HAP-1 (cell line): ENCODE data around the gene HSPA1L.
"Not testable (repeated sequence)": the region's sequence is repeated elsewhere in the genome, so short reads cannot be mapped to it uniquely, and the experiment has no call there.

Experiments used
- DNase-seq, 2 experiments: peaks; one replicate each; pipeline ENCODE4 v3.0.0-alpha.2; 2016 to 2020; ENCODE audit warnings: low spot score in 2 of 2
- H3K27me3 ChIP-seq: fragments of 250-450 bp; sonication (Bioruptor Pico); 2 replicates; pipeline ENCODE4 v1.5.1; 2020; ENCODE audit warnings: low read depth, mild to moderate bottlenecking, moderate library complexity
- H3K36me3 ChIP-seq: fragments of 250-450 bp; sonication (Bioruptor Pico); replicated peaks from 2 replicates; pipeline ENCODE4 v1.5.1; 2020; ENCODE audit warnings: mild to moderate bottlenecking
- H3K4me1 ChIP-seq: fragments of 250-450 bp; sonication (Bioruptor Pico); 2 replicates; pipeline ENCODE4 v1.5.1; 2020; ENCODE audit warnings: mild to moderate bottlenecking
- H3K4me3 ChIP-seq: fragments of 250-450 bp; sonication (Bioruptor Pico); 2 replicates; pipeline ENCODE4 v1.5.1; 2020; ENCODE audit warnings: mild to moderate bottlenecking, moderate library complexity
- H3K9me3 ChIP-seq: fragments of 250-450 bp; sonication (Bioruptor Pico); 2 replicates; pipeline ENCODE4 v1.5.1; 2020; ENCODE audit warnings: mild to moderate bottlenecking, moderate library complexity
- in situ Hi-C: fragments of 300-500 bp; cut with MboI; formaldehyde crosslinking; loops from 3 replicates; pipeline ENCODE4 v1.14.3; 2020; ENCODE audit warnings: low sequenced_read_pairs, inconsistent platforms, mixed read lengths

Gene HSPA1L

GRCh38 chr6:31830886-31831335 is 15.8 kb upstream of the HSPA1L start:
- no peak for DNase-seq
- in situ Hi-C loops: loop anchor here (5.0 kb wide), 2 partner anchors 94 to 289 kb away; partner anchors contain the start of genes CLIC1 and DDX39B

GRCh38 chr6:31829633-31830283 is 14.7 kb upstream of the HSPA1L start:
- peak in 1 of 2 experiments; percentile 76 for DNase-seq
- Histone ChIP-seq H3K9me3 (no peaks in the 10 kb centered on the region), H3K4me1 (peaks cover 29% of the 10 kb centered on the region), H3K4me3 (peak overlapping the region; percentile 51), H3K36me3 (peaks cover 4% of the 10 kb centered on the region), H3K27me3 (no peaks in the 10 kb centered on the region)
- in situ Hi-C loops: loop anchor here (5.0 kb wide), 2 partner anchors 92 to 287 kb away; partner anchors contain the start of genes CLIC1 and DDX39B

More at GRCh38 chr6:31830886-31831335, 15.8 kb upstream of the HSPA1L start:
- peaks cover 24% of the 10 kb centered on the region for H3K4me1 ChIP-seq
- H3K27me3 ChIP-seq: no peaks in the 10 kb centered on the region
- H3K36me3 ChIP-seq: peaks cover 15% of the 10 kb centered on the region
- no peaks in the 10 kb centered on the region for H3K9me3 ChIP-seq
- H3K4me3 ChIP-seq: peak overlapping the region; percentile 51

- peaks cover 39% of the 10 kb centered on the region for H3K4me1 ChIP-seq
- H3K36me3 ChIP-seq: peaks cover 3% of the 10 kb centered on the region
- H3K9me3 ChIP-seq: no peaks in the 10 kb centered on the region
- DNase-seq: peak; percentile 99 to 100
- H3K4me3 ChIP-seq: peak within 1 kb of the TSS; percentile 94
- in situ Hi-C loops: no loop called here
- no peaks in the 10 kb centered on the region for H3K27me3 ChIP-seq
Observed at GRCh38 chr6:31827286-31828079, 12.4 kb upstream of the HSPA1L start, which contains the start of gene HSPA1B. Gene HSPA1B, plus strand, starts transcription at chr6:31827738. Its CDS starts 213 bp downstream, at chr6:31827951.

- peaks cover 3% of the 10 kb centered on the region for H3K36me3 ChIP-seq
- no peaks in the 10 kb centered on the region for H3K9me3 ChIP-seq
- peak overlapping the region; percentile 94 for H3K4me3 ChIP-seq
- in situ Hi-C loops: no loop called here
- DNase-seq: peak; percentile 58 to 82
- no peaks in the 10 kb centered on the region for H3K27me3 ChIP-seq
- H3K4me1 ChIP-seq: peaks cover 42% of the 10 kb centered on the region
Observed at GRCh38 chr6:31826793-31827285, 11.8 kb upstream of the HSPA1L start.

GRCh38 chr6:31825553-31825952 is 10.5 kb upstream of the HSPA1L start:
- in situ Hi-C loops: no loop called here
- DNase-seq: no peak
- H3K27me3 ChIP-seq: no peaks in the 10 kb centered on the region
- no peak overlapping the region for H3K4me3 ChIP-seq
- H3K4me1 ChIP-seq: peaks cover 43% of the 10 kb centered on the region
- peaks cover 3% of the 10 kb centered on the region for H3K36me3 ChIP-seq
- no peaks in the 10 kb centered on the region for H3K9me3 ChIP-seq

GRCh38 chr6:31823592-31824196 is 8.6 kb upstream of the HSPA1L start:
- H3K4me3 ChIP-seq, in situ Hi-C loops, H3K36me3 ChIP-seq, H3K27me3 ChIP-seq, DNase-seq, H3K9me3 ChIP-seq: not testable (repeated sequence)
- H3K4me1 ChIP-seq: peaks cover 54% of the 10 kb centered on the region

- Histone ChIP-seq H3K4me1 (peaks cover 54% of the 10 kb centered on the region), H3K9me3 (no peaks in the 10 kb centered on the region), H3K27me3 (no peaks in the 10 kb centered on the region), H3K4me3 (peak overlapping the region; percentile 39), H3K36me3 (no peaks in the 10 kb centered on the region)
- in situ Hi-C loops: no loop called here
- DNase-seq: peak; percentile 27 to 81
Observed at GRCh38 chr6:31822036-31822821, 7.1 kb upstream of the HSPA1L start.

GRCh38 chr6:31821301-31822035 is 6.4 kb upstream of the HSPA1L start:
- no peaks in the 10 kb centered on the region for H3K36me3 ChIP-seq
- DNase-seq: peak; percentile 60 to 78
- H3K27me3 ChIP-seq: no peaks in the 10 kb centered on the region
- H3K4me1 ChIP-seq: peaks cover 48% of the 10 kb centered on the region
- H3K4me3 ChIP-seq: peak overlapping the region; percentile 39
- H3K9me3 ChIP-seq: no peaks in the 10 kb centered on the region
- in situ Hi-C loops: no loop called here

GRCh38 chr6:31820399-31820798 is 5.3 kb upstream of the HSPA1L start:
- H3K4me3 ChIP-seq: not testable (repeated sequence)

GRCh38 chr6:31819871-31820299 is 4.8 kb upstream of the HSPA1L start:
- no peaks in the 10 kb centered on the region for H3K27me3 ChIP-seq
- DNase-seq: no peak
- no peaks in the 10 kb centered on the region for H3K36me3 ChIP-seq
- in situ Hi-C loops: no loop called here
- no peak overlapping the region; the same call in 1 of the 2 replicates for H3K4me3 ChIP-seq
- H3K4me1 ChIP-seq: peaks cover 37% of the 10 kb centered on the region
- H3K9me3 ChIP-seq: no peaks in the 10 kb centered on the region

More at GRCh38 chr6:31820399-31820798, 5.3 kb upstream of the HSPA1L start:
- DNase-seq, in situ Hi-C loops, H3K27me3 ChIP-seq, H3K9me3 ChIP-seq, H3K36me3 ChIP-seq: not testable (repeated sequence)
- H3K4me1 ChIP-seq: peaks cover 39% of the 10 kb centered on the region

- Histone ChIP-seq H3K4me1 (peaks cover 34% of the 10 kb centered on the region), H3K4me3 (peak overlapping the region; percentile 40)
- H3K36me3 ChIP-seq, H3K27me3 ChIP-seq, H3K9me3 ChIP-seq, in situ Hi-C loops: not testable (repeated sequence)
- DNase-seq: peak in 1 of 2 experiments; percentile 60
Observed at GRCh38 chr6:31817929-31818511, 2.9 kb upstream of the HSPA1L start.
